Measurements from ENCODE around the gene NUDT22.

NUDT22 gene

GRCh38 chr11:64226507-64227051, 505 bp downstream of the NUDT22 start:
- peak; percentile 31 for ATAC-seq
- TF ChIP-seq TCF4 (CRISPR knock-in tag; IDR thresholded peaks at IDR 0.05; ENCODE audit: borderline replicate concordance) (no peak), PATZ1 (CRISPR knock-in tag; IDR thresholded peaks at IDR 0.05; ENCODE audit: borderline replicate concordance) (0 out of 2 replicates have a peak, but pooled peaks have one; percentile 20)

GRCh38 chr11:64227405-64227956, 1.4 kb downstream of the NUDT22 start:
- no peak for ATAC-seq
- no peak for TF ChIP-seq ZNF8 (CRISPR knock-in tag; IDR thresholded peaks at IDR 0.05)
- no peak for TF ChIP-seq CREB5 (CRISPR knock-in tag; IDR thresholded peaks at IDR 0.05; ENCODE audit: low read depth)
- no peak for TF ChIP-seq BACH2 (CRISPR knock-in tag; IDR thresholded peaks at IDR 0.05; ENCODE audit: borderline replicate concordance)

GRCh38 chr11:64229090-64229743, 3.1 kb downstream of the NUDT22 start:
- no peak for TF ChIP-seq CSDC2 (CRISPR knock-in tag; IDR thresholded peaks at IDR 0.05)
- TF ChIP-seq ZNF565 (CRISPR knock-in tag; conservative IDR thresholded peaks at IDR 0.05; ENCODE audit: low read depth), result no peak
- no peak for TF ChIP-seq ZFP30 (CRISPR knock-in tag; IDR thresholded peaks at IDR 0.05)
- TF ChIP-seq ZNF8 (CRISPR knock-in tag; IDR thresholded peaks at IDR 0.05), result no peak
- TF ChIP-seq ARNTL (CRISPR knock-in tag; IDR thresholded peaks at IDR 0.05; ENCODE audit: borderline replicate concordance, low read depth), result no peak
- no peak for TF ChIP-seq OSR1 (CRISPR knock-in tag; IDR thresholded peaks at IDR 0.05)
- no peak for TF ChIP-seq TOX (CRISPR knock-in tag; IDR thresholded peaks at IDR 0.05; ENCODE audit: borderline replicate concordance)
- no peak for TF ChIP-seq ISL1 (CRISPR knock-in tag; IDR thresholded peaks at IDR 0.05)
- TF ChIP-seq GLIS3 (CRISPR knock-in tag; IDR thresholded peaks at IDR 0.05), result no peak
- no peak for TF ChIP-seq ESRRG (CRISPR knock-in tag; IDR thresholded peaks at IDR 0.05)
- no peak for TF ChIP-seq SNAI2 (CRISPR knock-in tag; IDR thresholded peaks at IDR 0.05)
- no peak for ATAC-seq

GRCh38 chr11:64229744-64230170, 3.7 kb downstream of the NUDT22 start:
- no peak for ATAC-seq
- TF ChIP-seq PATZ1 (CRISPR knock-in tag; IDR thresholded peaks at IDR 0.05; ENCODE audit: borderline replicate concordance) (no peak), SNAI2 (CRISPR knock-in tag; IDR thresholded peaks at IDR 0.05) (no peak), BACH2 (CRISPR knock-in tag; IDR thresholded peaks at IDR 0.05; ENCODE audit: borderline replicate concordance) (no peak), ZFP30 (CRISPR knock-in tag; IDR thresholded peaks at IDR 0.05) (no peak), ZC3H10 (CRISPR knock-in tag; IDR thresholded peaks at IDR 0.05) (no peak), GLIS3 (CRISPR knock-in tag; IDR thresholded peaks at IDR 0.05) (no peak), ESRRG (CRISPR knock-in tag; IDR thresholded peaks at IDR 0.05) (no peak), TOX (CRISPR knock-in tag; IDR thresholded peaks at IDR 0.05; ENCODE audit: borderline replicate concordance) (no peak), POU6F1 (CRISPR knock-in tag; IDR thresholded peaks at IDR 0.05; ENCODE audit: borderline replicate concordance, low read depth) (no peak), TCF4 (CRISPR knock-in tag; IDR thresholded peaks at IDR 0.05; ENCODE audit: borderline replicate concordance) (no peak), OSR1 (CRISPR knock-in tag; IDR thresholded peaks at IDR 0.05) (no peak), ZNF565 (CRISPR knock-in tag; conservative IDR thresholded peaks at IDR 0.05; ENCODE audit: low read depth) (no peak)

Measured in SK-N-SH treated with all-trans-retinoic acid at 6 μM for 48 hours (cell line).